ENCODE data around the gene CAPN8. TPM values are rescaled to one million over a fixed set of nuclear protein-coding genes. Genes with fewer than 3 reads are reported as not detected.
A peak's percentile ranks its signal among the peaks of the same experiment; 100 is the strongest.

Gene CAPN8
- total RNA-seq, 1 donor from 2014 or later: not detected

GRCh38 chr1:223710179-223711133 is 45.0 kb upstream of the CAPN8 start:
- Mint-ChIP-seq H3K27me3 (ENCODE audit: unreplicated experiment) (no peaks in the 10 kb centered on the region), H3K4me3 (ENCODE audit: unreplicated experiment) (no peak overlapping the region), H3K9me3 (ENCODE audit: unreplicated experiment) (no peaks in the 10 kb centered on the region), H3K4me1 (ENCODE audit: unreplicated experiment) (peaks cover 76% of the 10 kb centered on the region), H3K27ac (ENCODE audit: unreplicated experiment) (peak overlapping the region; percentile 92), H3K36me3 (ENCODE audit: unreplicated experiment) (no peaks in the 10 kb centered on the region)
- TF ChIP-seq CTCF (IDR thresholded peaks at IDR 0.05): no peak
- DNase-seq (ENCODE audit: extremely low spot score, unreplicated experiment): no peak

DNA sequence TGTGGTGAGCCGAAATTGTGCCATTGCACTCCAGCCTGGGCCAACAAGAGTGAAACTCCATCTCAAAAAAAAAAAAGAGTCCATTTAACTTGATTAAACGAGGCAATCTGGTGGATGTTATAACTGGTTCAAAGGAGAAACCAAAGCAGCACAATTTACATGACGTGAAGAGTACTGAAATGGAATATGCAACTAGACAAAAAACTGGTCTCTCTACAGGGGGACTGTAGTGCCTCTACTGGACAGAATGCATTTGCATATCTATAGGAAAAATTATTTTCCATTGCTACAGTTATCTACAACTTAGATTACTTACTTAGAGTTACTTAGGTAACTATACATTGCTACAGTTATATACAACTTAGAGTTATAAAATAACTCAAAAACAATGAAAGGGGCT is 44.1 kb upstream of the CAPN8 start:
- peaks cover 76% of the 10 kb centered on the region for H3K4me1 Mint-ChIP-seq (ENCODE audit: unreplicated experiment)
- no peaks in the 10 kb centered on the region for H3K27me3 Mint-ChIP-seq (ENCODE audit: unreplicated experiment)
- peak overlapping the region; percentile 92 for H3K27ac Mint-ChIP-seq (ENCODE audit: unreplicated experiment)
- H3K9me3 Mint-ChIP-seq (ENCODE audit: unreplicated experiment): no peaks in the 10 kb centered on the region
- no peak for DNase-seq (ENCODE audit: extremely low spot score, unreplicated experiment)
- no peaks in the 10 kb centered on the region for H3K36me3 Mint-ChIP-seq (ENCODE audit: unreplicated experiment)
- H3K4me3 Mint-ChIP-seq (ENCODE audit: unreplicated experiment): no peak overlapping the region
- peak; percentile 64 for TF ChIP-seq CTCF (IDR thresholded peaks at IDR 0.05)

DNA sequence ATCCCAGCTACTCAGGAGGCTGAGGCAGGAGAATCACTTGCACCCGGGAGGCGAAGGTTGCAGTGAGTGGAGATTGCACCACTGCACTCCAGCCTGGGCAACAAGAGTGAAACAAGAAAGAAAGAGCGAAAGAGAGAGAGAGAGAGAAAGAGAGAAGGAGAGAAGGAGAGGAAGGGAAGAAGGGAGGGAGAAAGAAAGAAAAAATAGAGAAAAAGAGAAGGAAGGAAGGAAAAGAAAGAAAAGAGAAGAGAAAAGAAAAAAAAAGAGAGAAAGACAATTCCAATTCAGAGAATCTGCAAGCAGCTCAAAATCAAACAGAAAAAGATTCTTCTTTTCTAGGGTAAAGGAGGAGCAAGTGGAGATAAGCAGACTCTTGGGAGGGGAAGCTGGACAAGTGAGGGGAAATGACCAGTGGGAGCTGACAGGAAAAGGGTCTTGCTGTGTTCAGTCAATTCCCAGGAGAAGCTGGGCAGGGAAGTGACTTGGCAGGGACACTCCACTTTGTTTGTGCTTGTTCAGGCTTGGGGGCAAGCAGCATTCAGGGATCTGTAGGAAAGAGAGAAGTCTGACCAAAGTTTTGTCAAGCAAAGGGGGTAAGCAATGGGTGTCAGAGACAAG is 43.3 kb upstream of the CAPN8 start:
- Mint-ChIP-seq H3K9me3 (ENCODE audit: unreplicated experiment) (no peaks in the 10 kb centered on the region), H3K27ac (ENCODE audit: unreplicated experiment) (peak overlapping the region; percentile 92)
- no peak for DNase-seq (ENCODE audit: extremely low spot score, unreplicated experiment)

DNA sequence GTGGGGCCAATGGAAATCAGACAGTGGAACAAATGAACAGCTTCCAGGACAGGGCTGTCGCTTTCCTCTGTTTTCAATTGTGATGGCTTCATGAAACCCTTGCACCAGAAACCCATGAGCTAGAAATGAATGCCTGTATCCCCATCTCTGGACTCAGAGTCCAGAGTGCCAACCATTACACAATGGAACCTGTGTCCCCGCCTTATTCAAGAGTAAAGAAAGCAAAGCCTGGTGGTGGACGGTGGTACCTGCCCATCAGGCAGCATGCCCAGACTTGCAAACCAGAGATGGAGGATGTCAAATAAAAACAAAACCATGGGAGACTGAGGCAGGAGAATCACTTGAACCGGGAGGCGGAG is 42.5 kb upstream of the CAPN8 start:
- Mint-ChIP-seq H3K4me1 (ENCODE audit: unreplicated experiment) (peaks cover 81% of the 10 kb centered on the region), H3K27me3 (ENCODE audit: unreplicated experiment) (no peaks in the 10 kb centered on the region), H3K27ac (ENCODE audit: unreplicated experiment) (peak overlapping the region; percentile 92), H3K4me3 (ENCODE audit: unreplicated experiment) (peak overlapping the region; percentile 43), H3K36me3 (ENCODE audit: unreplicated experiment) (no peaks in the 10 kb centered on the region), H3K9me3 (ENCODE audit: unreplicated experiment) (no peaks in the 10 kb centered on the region)
- peak; percentile 13 for TF ChIP-seq CTCF (IDR thresholded peaks at IDR 0.05)
- no peak for DNase-seq (ENCODE audit: extremely low spot score, unreplicated experiment)

More for the DNA sequence above, 43.3 kb upstream of the CAPN8 start:
- no peak overlapping the region for H3K4me3 Mint-ChIP-seq (ENCODE audit: unreplicated experiment)
- no peak for TF ChIP-seq CTCF (IDR thresholded peaks at IDR 0.05)
- no peaks in the 10 kb centered on the region for H3K27me3 Mint-ChIP-seq (ENCODE audit: unreplicated experiment)
- no peaks in the 10 kb centered on the region for H3K36me3 Mint-ChIP-seq (ENCODE audit: unreplicated experiment)
- peaks cover 77% of the 10 kb centered on the region for H3K4me1 Mint-ChIP-seq (ENCODE audit: unreplicated experiment)
